ENCODE results near the gene NR1H4. TPM values are rescaled to one million over a fixed set of nuclear protein-coding genes. Genes with fewer than 3 reads are reported as not detected.
A peak's percentile ranks its signal among the peaks of the same experiment; 100 is the strongest.

The NR1H4 gene
- total RNA-seq (2021; fragmentation: NEBNext Ultra II Directional; extraction: Animal tissue kit (Norgen Biotek cat#: 25700)), result not detected in 2 replicates
- not detected in 2 replicates for polyA plus RNA-seq (2011; rRNA removed)
- not detected for polyA plus RNA-seq (2011; cell fraction: cytosol; rRNA removed)
- not detected for polyA plus RNA-seq (2011; cell fraction: nucleus; rRNA removed)
- not detected in 4 replicates for polyA plus RNA-seq (2012, experiment 1 of 2)
- polyA plus RNA-seq (2012, experiment 2 of 2), result not detected
- not detected for polyA plus RNA-seq (2013, experiment 1 of 2)
- not detected for polyA plus RNA-seq (2013, experiment 2 of 2)
- not detected in 2 replicates for polyA minus RNA-seq (2011; rRNA and poly(A)+ RNA removed)
- polyA minus RNA-seq (2011; cell fraction: cytosol; rRNA and poly(A)+ RNA removed), result not detected
- polyA minus RNA-seq (2011; cell fraction: nucleus; rRNA and poly(A)+ RNA removed), result not detected
- long read RNA-seq, experiment 1, result 0 reads
- long read RNA-seq, experiment 2, result 0 reads

- Histone ChIP-seq H3K4me3 (ENCODE audit: extremely low read depth in 1 of 4, insufficient read depth in 2 of 4, low read depth in 3 of 4, low read length in 4 of 4) (no peak within 1 kb of the TSS), H2BK15ac (ENCODE audit: low read length) (no peak within 1 kb of the TSS), H2BK20ac (ENCODE audit: low read length) (no peak within 1 kb of the TSS), H3K4me1 (replicated peaks in 1 of 4; ENCODE audit: control insufficient read depth in 3 of 4, insufficient read depth in 4 of 4, low read length in 3 of 4) (no peaks in the 10 kb centered on the region; a peak in 1 of 7 replicates), H2BK120ac (replicated peaks; ENCODE audit: low read depth, low read length) (no peak within 1 kb of the TSS), H3K18ac (ENCODE audit: extremely low read depth, low read length) (no peak within 1 kb of the TSS), H3K14ac (ENCODE audit: insufficient read length) (no peak within 1 kb of the TSS), H3K9me3 (ENCODE audit: insufficient read depth in 2 of 2, low read depth in 1 of 2, low read length in 1 of 2) (no peaks in the 10 kb centered on the region), H3K79me1 (ENCODE audit: low read depth, low read length) (no peaks in the 10 kb centered on the region), H3K23ac (ENCODE audit: insufficient read length) (no peak within 1 kb of the TSS), H4K8ac (ENCODE audit: extremely low read depth, insufficient read depth, low read length) (no peak within 1 kb of the TSS), H2AK5ac (ENCODE audit: low read depth, low read length) (no peak within 1 kb of the TSS), H3K4ac (replicated peaks; ENCODE audit: insufficient read length, low read depth, low read length) (no peak within 1 kb of the TSS), H3K27me3 (replicated peaks in 1 of 4; ENCODE audit: control insufficient read depth in 3 of 4, extremely low read depth in 1 of 4, insufficient read depth in 3 of 4, low read length in 3 of 4) (peaks cover 0 to 1% (median 0%) of the 10 kb centered on the region in 4 experiments; a peak in 1 of 7 replicates), H4K20me1 (replicated peaks in 1 of 2; ENCODE audit: control insufficient read depth in 1 of 2, insufficient read depth in 2 of 2, low read length in 2 of 2) (no peaks in the 10 kb centered on the region), H2AFZ (ENCODE audit: low read length) (0 out of 2 replicates have a peak within 1 kb of the TSS, but pooled peaks have one; percentile 17), H3K9ac (replicated peaks in 1 of 4; ENCODE audit: extremely low read depth in 1 of 4, low read depth in 3 of 4, low read length in 3 of 4) (no peak within 1 kb of the TSS), H3K79me2 (ENCODE audit: control insufficient read depth in 1 of 2, insufficient read depth in 2 of 2, low read length in 2 of 2) (no peaks in the 10 kb centered on the region), H3K36me3 (ENCODE audit: control insufficient read depth in 2 of 4, insufficient read depth in 4 of 4, low read length in 3 of 4) (no peaks in the 10 kb centered on the region), H3K27ac (ENCODE audit: low read depth, low read length) (no peak within 1 kb of the TSS), H4K5ac (ENCODE audit: insufficient read length, low read depth, low read length) (no peak within 1 kb of the TSS), H3K23me2 (ENCODE audit: low read depth, low read length) (no peaks in the 10 kb centered on the region), H2BK12ac (ENCODE audit: low read depth, low read length) (no peak within 1 kb of the TSS), H2BK5ac (ENCODE audit: low read depth, low read length) (no peak within 1 kb of the TSS), H3K4me2 (ENCODE audit: insufficient read depth in 1 of 2, low read depth in 2 of 2, low read length in 2 of 2) (no peak within 1 kb of the TSS), H3K56ac (replicated peaks; ENCODE audit: insufficient read length, low read depth, low read length) (no peak within 1 kb of the TSS), H4K91ac (replicated peaks; ENCODE audit: insufficient read length, low read length) (no peak within 1 kb of the TSS)
- FAIRE-seq, result no peak
- TF ChIP-seq HDAC2 (IDR thresholded peaks at IDR 0.05; ENCODE audit: borderline replicate concordance in 1 of 2, low read depth in 2 of 2, low read length in 2 of 2) (no peak), KDM5A (IDR thresholded peaks at IDR 0.05; ENCODE audit: low read length) (no peak)
- 89% methylated on average over 6 of the region's 6 CpGs; no CpG with 5 or more reads in 1 of the 2 experiments for WGBS, 2 experiments (ENCODE audit: extremely low coverage in 1 of 2, insufficient coverage in 1 of 2, insufficient read length in 1 of 2, insufficient replicate concordance in 2 of 2, low coverage in 1 of 2, low lambda C conversion rate in 2 of 2, missing lambda C conversion rate in 1 of 2)
- ChIA-PET POLR2A (ENCODE audit: partially characterized antibody) (no interaction called here), CTCF (ENCODE audit: partially characterized antibody) (interaction anchor here (1.2 to 1.3 kb wide), 2 partner anchors 13 to 17 kb away, joined by 3 to 4 read pairs; no protein-coding TSS in a partner anchor)
- DNase-seq (ENCODE audit: low read depth in 1 of 2, low spot score in 2 of 2), result no peak
Observed at GRCh38 chr12:100473716-100474150, at the start of gene NR1H4. NR1H4 (plus strand) TSS chr12:100473866; CDS start chr12:100493324, 19,458 bp downstream.

Measured in H1 (cell line).